ENCODE results near the gene B2M.

The B2M gene

DNA sequence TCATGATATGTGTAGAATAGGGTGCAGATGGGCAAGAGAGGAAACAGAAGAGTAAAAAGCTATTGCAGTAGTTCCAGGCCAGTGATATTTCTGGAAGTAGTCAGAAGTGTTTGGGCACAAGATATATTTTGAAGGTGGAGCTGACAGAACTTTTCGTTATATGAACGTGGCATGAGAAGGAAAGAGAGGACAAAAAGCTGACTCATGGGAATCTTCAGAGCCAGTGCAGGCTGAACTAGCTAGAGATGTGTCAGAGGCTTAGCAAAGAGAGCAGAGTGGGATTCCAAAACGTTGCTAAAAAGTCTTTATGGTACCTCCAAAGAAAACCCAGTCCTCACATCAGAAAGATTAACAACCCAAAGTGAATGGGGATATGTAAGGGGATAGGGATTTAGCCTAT is 53.7 kb downstream of the B2M start:
- FAIRE-seq (no peak), DNase-seq (ENCODE audit: insufficient read length, low spot score) (no peak)

Data from GM19239 (cell line).